HS-27A (cell line): ENCODE results near the gene LCE1B.
A peak's percentile ranks its signal among the peaks of the same experiment; 100 is the strongest.

ENCODE experiments used
- DNase-seq: peaks from one replicate; pipeline ENCODE4 v3.0.0-alpha.2; 2012; ENCODE audit warnings: low read depth, missing footprints

The LCE1B gene, protein sequence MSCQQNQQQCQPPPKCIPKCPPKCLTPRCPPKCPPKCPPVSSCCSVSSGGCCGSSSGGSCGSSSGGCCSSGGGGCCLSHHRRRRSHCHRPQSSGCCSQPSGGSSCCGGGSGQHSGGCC

DNA sequence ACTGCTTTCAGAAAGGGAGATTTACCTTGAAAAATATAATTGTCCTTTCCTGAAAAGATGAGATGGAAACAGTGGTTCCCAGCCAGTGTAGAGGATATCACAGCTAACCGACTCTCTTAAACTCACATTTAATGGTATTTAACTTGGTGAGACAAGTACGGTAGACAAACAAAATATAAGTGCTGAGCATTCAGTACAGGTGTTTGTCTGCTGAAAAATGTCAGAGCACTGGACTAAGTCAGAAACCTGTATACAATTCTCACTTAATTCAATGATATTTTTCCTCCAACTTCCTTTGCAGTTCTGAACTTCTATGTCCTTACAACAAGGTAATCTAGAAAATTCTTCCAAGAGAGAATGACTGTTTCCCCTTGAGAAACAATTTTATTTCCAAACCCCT is at the start of gene LCE1B:
Gene LCE1B (plus strand): TSS at position 301 of the 400 bp plus-strand sequence. CDS start 476 bp downstream, outside the sequence.
- DNase-seq, result no peak

DNA sequence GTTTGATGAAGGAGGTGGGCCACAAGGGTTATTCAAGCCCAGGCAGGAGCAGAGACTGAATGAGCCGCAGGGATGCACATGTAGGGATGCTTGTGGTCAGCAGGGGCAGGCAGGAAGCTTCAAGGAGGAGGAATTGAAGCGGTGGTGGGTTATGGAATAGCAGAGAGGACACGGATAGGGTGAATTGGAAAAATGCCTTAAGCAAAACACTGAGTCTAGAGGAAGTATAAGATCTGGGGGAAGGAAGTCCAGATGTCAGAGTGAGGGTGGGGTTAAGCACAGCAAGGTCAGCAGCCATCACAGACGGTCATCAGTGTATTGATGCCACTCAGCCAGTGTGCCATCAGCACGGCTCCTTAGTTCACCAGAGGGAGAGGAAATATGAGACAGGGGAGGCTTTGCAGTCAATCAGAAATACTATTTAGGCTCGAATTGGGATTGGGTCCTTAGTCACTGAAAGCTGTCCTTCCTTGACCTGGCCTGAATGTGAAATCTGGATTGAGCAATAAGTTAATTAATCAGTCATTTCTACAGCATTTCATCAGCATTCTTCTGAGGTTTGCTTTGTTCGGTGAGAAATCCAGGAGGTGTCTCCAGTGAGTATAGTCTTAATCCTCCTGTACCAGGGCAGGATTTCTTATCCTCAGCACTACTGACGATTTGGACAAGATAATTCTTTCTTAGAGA is 42.8 kb upstream of the LCE1B start:
- DNase-seq, result no peak

DNA sequence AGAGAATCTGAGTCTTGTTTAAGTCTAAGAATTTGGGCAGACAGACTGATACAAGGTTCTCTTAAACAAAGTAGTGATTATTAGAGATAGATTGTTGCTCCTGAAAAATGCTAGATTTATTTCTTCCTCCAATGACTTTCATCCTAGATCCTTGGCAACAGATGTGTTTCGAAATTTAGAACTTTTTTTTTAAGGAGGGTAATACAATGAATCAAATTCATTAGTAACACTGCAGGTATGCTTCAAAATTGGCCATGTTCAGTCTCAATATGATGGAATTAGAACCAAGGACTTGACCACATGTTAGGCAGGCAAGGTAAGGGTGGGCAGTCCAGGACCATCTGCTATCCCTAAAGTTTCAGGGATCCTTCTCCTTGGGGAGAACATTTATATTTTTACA is 41.4 kb upstream of the LCE1B start:
- DNase-seq, result no peak

DNA sequence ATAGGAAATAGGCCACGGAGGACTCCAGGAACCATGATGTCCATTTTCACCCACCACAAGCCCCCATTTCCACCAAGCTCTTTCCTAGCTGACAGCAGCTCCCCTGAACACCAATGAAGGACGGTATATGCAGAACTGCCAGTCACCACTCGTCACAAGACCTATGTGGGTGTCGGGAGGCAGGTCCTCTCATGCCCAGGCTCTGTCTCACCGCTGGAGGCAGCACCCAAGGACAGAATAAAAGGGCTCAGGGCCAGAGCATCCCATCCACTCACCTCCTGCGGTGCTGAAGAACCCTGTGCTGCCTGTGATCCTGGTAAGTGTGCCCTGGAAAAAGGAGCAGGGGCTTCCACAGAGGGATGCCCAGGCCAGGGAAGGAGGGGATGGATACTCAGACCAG is 36.9 kb upstream of the LCE1B start, which contains the start of gene LCE1F:
Gene LCE1F (plus strand): TSS at position 266 of the 400 bp plus-strand sequence. CDS start 1,232 bp downstream, outside the sequence.
- DNase-seq, result no peak

DNA sequence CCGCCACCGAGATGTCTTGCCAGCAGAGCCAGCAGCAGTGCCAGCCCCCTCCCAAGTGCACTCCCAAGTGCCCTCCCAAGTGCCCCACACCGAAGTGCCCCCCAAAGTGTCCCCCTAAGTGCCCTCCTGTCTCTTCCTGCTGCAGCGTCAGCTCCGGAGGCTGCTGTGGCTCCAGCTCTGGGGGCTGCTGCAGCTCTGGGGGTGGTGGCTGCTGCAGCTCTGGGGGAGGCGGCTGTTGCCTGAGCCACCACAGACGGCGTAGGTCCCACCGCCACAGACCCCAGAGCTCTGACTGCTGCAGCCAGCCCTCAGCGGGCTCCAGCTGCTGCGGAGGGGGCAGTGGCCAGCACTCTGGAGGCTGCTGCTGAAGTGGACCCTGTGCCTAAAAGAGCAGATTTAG is 35.4 kb upstream of the LCE1B start:
- no peak for DNase-seq

DNA sequence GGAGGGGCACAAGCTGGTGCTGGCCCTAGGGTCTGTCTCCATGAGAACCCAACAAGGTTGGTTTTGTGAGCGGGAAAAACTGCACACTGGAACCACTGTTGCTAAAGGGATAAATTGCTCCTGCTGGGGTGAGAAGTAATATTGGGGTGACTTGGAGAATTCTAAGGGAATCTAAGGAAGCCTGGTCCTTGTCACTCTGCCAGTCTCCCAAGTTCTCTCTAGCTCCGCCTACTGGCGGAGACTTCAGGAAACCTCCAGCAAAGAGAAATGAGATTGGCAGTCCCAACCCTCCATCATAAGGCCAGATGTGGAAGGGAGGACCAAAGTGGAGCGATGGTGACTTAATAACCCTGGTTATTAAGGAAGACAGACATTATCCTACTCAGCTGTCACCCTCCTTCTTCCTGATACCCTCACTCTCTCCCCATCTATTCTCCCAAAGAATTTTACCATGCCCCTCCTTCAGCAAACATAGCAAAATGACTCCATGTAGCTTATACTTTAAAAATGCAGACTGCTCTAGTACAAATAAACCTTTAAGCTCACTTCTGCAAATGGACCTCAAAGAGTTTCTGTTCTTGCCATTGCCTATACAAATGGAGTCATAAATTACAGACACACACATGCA is 34.1 kb upstream of the LCE1B start:
- DNase-seq, result no peak

DNA sequence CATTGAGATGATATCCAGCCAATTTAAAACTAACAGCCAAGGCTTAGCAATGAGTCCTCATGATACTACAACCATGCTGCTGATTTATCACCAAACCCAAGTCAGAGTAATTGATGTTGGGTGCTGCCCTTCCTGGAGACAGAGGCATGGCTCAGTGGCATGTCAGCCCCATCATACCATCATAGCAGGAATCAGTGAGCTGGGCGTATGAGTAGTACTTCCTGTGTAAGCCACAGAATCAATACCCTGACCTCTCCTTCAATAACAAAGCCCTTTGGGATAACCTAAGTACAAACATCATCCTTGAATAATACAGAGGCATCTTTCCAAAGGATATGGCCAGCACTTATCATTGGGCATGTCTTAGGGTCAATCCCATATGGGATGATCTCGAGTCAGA is 28.7 kb upstream of the LCE1B start:
- peak; percentile 40 for DNase-seq

DNA sequence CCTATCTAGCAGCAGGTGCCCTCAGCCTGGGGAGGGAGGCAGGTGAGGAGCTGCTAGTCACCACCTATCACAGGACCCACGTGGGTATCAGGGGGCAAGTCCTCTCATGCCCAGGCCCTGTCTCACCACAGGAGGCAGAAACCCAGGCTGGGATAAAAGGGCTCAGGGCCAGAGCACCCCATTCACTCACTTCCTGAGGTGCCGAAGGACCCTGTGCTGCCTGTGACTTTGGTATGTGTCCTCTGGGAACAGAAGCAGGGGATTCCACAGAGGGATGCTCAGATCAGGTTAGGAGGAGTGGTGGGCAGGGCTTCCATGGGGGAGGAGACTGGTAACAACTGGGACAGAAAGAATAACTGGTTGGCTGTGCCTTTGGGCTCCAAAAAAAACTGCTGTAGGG is 25.7 kb upstream of the LCE1B start, which contains the start of gene LCE1E:
Gene LCE1E (plus strand): TSS at position 181 of the 400 bp plus-strand sequence. CDS start 1,043 bp downstream, outside the sequence.
- DNase-seq, result no peak

DNA sequence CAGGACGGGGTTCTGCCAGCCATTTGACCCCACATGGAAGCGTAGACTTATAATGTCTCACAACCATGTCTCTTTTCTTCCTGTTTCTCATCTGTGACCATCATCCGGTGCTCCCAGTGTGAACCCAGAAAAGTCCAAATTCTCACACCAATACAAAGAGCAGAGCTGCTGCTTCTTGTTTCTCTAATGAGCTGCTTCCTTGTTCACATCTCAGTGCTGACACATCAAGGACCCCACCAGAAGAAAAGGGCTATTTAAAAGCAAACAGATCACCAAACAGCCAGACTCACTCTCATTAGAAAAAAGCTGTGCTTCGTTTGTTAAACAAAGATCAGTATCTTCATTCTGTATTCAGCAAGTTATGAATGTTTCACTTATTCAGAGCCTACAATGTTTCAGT is 16.1 kb upstream of the LCE1B start:
- no peak for DNase-seq

DNA sequence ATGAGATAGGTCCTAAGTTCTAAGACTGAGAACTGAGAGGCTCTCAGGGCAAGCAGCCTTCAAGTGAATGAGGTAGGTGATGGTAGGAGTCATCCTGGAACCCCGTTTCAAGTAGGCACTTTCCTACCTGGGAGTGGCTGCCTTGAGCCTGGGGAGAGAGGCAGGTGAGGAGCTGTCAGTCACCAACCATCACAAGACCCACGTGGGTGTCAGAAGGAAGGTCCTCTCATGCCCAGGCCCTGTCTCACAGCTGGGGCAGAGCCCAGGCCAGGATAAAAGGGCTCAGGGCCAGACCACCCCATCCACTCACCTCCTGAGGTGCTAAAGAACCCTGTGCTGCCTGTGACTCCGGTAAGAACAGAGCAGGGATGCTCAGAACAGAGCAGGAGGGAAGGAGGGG is 15.3 kb upstream of the LCE1B start, which contains the start of gene LCE1D:
Gene LCE1D (plus strand): TSS at position 301 of the 400 bp plus-strand sequence. CDS start 1,074 bp downstream, outside the sequence.
- no peak for DNase-seq

DNA sequence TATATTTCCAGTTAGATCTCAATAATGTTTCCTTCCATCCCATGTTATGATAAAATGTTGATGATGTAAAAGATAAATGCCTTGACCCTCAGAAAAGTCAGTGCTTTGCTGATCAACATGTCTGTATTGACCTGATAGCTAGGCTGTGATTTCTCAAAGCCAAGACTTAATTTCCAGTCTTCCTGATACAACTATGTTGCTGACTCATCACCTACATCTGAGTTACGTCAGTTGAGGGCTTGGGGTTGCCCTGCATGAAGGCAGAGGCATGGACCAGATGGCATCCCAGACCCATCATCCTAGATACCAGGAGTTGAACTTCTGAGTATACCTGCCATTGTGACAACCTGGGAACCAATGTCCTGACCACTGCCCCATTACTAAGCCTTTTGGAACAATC is 10.4 kb upstream of the LCE1B start:
- DNase-seq, result no peak

DNA sequence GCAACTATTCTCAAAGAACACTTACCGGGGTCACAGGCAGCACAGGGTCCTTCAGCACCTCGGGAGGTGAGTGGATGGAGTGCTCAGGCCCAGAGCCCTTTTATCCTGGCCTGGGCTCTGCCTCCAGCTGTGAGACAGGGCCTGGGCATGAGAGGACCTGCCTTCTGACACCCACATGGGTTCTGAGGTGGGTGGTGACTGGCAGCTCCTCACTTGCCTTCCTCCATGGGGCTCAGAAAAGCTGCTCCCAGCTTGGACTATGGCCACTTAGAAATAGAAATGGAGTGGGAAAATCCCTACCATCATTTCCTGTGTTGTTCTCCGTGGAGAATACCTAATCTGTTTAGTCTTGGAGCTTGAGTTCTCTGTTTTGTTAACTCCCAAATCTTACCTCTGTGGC is 5.2 kb upstream of the LCE1B start, which contains the start of gene LCE1C:
Gene LCE1C (minus strand): TSS at position 76 of the 400 bp plus-strand sequence. CDS start 1,173 bp downstream, outside the sequence.
- DNase-seq, result no peak

DNA sequence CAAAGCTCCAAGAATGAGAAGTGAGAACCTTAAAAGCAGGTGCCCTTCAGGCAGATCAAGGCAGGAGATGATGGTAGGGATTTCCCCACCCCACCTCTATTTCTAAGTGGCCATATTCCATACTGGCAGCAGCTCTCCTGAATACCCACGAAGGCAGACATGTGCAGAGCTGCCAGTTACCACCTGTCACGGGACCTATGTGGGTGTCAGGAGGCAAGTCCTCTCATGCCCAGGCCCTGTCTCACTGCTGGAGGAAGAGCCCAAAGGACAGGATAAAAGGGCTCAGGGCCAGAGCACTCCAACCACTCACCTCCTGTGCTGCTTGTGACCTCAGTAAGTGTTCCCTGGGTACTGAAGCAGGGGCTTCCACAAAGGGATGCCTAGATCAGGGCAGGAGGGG is 721 bp upstream of the LCE1B start:
- no peak for DNase-seq

DNA sequence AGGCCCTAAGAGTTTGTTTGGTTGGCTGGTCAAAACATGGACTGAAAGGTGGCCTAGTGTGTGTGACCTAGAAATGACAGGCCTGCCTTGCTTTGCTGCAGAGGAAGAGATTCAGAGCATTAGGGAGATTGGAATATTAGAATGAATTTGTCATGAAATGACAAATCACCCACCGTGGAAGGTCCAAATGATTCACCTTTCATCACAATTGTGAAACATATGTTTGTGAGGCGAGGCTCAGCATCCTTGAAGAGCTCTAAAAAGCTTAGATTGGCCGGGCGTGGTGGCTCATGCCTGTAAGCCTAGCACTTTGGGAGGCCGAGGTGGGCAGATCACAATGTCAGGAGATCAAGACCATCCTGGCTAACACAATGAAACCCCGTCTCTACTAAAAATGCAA is 5.5 kb downstream of the LCE1B start:
- no peak for DNase-seq

DNA sequence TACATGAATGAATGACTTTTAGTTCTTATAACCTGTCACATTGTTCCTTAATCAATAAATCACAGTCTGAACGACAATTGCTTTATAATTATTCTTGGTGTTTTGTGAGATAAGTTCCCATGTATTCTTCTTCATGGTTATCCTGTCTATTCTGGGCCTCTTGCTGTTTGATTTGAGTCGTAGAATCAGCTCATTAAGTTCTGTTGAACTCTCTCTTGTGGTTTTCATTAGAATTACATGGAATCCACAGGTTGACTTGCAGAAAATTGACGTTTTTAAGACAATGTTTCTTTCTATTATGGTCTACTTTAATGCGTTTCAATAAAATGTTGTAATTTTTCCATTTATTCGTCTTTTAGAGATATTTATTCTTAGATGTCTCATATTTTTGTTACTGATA is 11.5 kb downstream of the LCE1B start:
- no peak for DNase-seq

DNA sequence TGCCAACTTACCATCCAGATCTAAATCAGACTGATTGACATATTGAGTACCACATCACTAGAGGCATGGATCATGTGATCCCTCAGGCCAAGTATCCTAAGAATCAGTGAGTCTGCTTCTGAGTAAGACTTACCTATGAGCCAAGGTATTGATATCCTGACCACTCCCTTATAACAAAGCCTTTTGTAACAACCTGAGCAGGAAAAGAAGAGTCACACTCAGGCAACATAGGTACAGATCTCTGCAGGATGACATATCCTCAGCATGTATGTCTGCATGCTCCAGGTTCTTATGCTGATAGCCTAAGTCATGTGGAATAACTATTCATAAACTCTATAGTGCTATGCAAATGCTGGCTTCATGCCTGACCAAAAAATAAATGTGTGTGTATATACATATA is 13.2 kb downstream of the LCE1B start:
- no peak for DNase-seq

DNA sequence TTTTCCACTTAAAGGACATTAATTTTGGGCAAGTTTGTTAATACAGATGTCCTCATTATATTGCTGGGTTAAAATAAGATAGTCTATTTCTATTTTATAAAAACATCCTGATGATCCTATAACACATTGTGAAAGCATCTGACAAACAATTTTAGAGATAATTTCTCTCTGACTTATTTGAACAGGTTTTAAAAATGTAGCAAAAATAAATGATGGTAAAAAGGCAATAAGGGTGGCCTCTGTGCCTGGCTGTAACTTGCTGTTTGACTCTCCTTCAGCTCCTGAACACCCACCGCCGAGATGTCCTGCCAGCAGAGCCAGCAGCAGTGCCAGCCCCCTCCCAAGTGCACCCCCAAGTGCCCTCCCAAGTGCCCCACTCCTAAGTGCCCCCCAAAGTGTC is 15.4 kb downstream of the LCE1B start, which contains the start of gene LCE1A:
Gene LCE1A (plus strand): TSS at position 301 of the 400 bp plus-strand sequence. CDS start 0 bp downstream, at position 301.
- DNase-seq, result no peak

DNA sequence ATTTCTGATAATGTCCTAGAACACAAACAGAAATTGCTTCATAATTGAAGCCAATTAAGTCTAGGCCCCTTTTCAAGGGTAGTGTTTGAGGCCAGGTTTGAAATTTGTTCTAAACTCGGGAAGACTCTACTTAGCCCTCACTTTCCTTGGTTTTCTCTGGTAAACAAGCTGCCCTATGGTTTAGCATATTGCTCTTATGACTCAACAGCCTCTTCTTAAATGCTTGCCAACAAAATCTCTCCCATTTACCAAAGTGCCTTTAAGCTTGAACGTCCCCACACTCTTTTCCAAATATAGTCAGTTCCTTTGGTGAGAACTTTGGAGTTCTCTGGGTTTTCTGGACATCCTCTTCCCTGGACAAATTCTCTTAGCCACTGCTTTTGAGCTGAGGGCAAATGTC is 25.1 kb downstream of the LCE1B start:
- DNase-seq, result no peak

DNA sequence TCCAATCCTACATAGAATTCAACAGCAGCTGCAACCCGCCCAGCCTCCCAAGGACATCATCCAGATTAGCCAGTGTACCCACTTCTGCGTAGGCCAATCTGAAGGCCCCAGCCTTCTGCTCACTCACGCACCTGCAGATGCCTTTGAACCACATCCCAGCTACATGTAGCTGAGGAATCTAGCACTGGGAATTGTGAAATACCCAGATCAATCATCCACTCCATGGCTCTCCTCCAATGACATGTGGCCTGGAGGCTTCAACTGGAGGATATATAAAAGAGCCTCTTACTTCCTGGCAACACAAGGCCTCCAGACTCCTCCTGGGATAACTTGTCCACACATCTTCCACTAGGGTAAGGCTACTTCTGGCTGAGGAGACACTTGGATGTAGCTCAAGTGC is 30.8 kb downstream of the LCE1B start, which contains the start of gene LCE6A:
Gene LCE6A (plus strand): TSS at position 301 of the 400 bp plus-strand sequence. CDS start 665 bp downstream, outside the sequence.
- no peak for DNase-seq

DNA sequence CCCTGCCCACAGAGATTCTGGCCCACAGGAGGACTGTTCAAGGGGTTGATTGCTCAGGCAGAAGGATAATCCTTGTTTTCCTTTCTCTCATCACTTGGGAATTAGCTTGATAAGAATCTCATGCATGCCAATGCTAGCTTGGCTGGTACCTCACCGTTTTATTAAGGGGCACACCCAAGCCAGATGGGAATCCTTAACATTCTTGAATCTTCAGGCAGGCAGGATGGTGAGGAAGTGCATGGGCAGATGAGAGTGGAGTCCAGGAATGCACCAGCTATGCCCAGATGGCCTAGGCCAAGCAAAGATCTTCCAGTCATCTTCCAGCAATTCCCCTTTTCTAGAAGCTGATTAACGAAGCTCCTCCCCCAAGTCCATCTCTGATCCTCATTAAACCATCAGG is 43.9 kb downstream of the LCE1B start:
- peak; percentile 97 for DNase-seq

DNA sequence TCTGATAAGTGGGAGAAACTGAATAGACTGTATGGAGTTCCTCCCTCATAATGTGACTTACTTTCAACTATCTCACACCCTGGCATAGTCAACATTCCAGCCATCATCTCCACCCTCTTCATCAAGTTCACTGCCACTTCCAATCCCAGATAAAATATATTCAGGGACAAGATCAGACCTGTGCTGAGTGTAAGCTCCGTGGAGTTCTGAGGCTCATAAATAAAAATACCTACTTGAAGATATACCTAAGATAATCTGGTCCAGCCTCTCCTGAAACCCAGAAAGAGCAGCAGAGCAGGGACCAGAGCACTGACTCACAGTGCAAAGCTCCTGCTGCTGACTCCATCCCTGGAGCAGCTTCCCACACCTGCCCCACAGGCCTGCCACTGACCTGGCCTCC is 46.3 kb downstream of the LCE1B start:
- no peak for DNase-seq

DNA sequence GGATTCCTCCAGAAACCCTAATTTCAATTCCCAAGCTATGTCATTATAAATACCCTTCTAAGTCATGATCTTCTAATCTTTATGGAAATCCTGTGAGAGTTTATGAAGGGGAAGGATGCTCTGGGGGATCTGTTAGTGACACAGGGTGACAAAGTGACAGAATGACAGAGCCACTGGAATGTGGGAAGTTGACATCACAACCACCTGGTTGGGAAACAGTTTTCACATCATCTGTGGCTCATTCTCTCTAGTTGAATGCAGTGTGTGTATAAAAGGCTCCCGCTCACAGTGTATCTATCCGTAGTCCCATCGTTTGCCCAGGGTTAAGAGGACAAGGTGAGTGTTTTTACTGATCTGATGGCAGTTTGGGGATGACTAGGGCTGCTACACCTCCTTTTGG is 47.9 kb downstream of the LCE1B start, which contains the start of gene LCE7A:
Gene LCE7A (plus strand): TSS at position 301 of the 400 bp plus-strand sequence. CDS start 702 bp downstream, outside the sequence.
- DNase-seq, result no peak

DNA sequence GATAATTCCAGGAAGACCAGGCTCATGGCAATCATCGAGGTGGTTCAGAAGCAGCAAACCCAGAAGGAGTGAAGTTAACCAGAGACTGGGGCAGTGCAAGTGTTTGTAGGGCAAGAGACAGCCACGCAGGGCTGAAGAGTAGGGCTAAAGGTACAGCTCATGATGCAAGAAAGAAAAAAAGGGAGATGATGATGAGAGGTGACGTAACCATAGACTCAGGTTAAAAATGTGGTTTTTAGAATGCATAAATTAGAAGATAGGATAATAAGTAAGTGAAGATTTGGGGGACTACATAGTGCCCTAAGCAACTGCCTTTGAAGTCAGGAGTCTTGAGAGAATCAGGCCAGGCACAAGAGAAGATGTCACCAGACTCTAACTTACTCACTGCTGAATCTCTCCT is 48.4 kb downstream of the LCE1B start:
- no peak for DNase-seq
